RWPE1 (cell line): ENCODE data around the gene CDCA4.

Source experiments
- CTCF ChIA-PET: fragments of 350-600 bp; sonication (Branson Sonifier 250); formaldehyde crosslinking; extraction: SDS; loops from one replicate; lab custom pipeline; 2021; lab: Yijun Ruan, JAX
- POLR2A ChIA-PET: fragments of 400-600 bp; formaldehyde crosslinking; extraction: SDS; loops from one replicate; lab custom pipeline; 2020; ENCODE audit warnings: antibody characterized with exemption; ENCODE audit not compliant: low non-redundant PET; lab: Yijun Ruan, JAX
- DNase-seq: peaks from one replicate; pipeline ENCODE4 v3.0.0; 2012; ENCODE audit warnings: low spot score
- H3K27ac ChIP-seq: fragments of 450-650 bp; 2 replicates; pipeline ENCODE4 v1.5.1; 2017
- TF ChIP-seq, protein P1 (sequence below): fragments of 450-650 bp; conservative IDR thresholded peaks from 2 replicates; pipeline ENCODE4 v1.5.1; 2017; ENCODE audit warnings: low read depth, mild to moderate bottlenecking

CDCA4 gene

DNA sequence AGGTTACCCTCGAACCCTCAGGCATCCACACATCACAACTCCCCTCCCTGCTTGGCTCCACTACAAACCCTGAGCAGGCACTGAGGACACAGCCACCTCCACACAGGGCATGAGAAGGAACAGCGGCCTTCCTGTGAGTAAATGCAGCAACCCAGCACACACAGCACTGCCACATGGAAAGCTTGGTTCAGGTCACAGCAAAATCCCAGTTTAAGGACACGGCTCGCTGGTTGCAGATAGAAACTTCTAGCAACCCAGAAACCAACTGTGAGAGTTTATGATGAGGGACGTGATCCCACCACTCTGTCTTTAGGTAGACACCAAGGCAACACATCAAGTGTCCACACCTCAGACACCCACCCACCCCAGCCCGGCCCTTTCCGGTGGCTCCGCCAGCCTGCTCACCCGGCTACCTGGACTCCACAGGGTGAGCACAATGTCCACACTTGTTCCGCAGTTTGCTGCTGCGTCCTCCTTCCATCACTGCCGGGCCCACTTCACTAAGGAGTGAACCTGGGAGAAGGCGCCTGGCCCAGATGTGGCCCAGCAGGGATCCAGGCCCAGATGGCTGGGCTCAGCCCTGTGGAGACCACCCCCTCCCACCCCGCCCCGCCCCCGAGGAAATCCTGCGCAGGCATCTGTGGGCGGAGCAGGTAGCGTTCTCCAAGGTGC is 13.2 kb downstream of the CDCA4 start:
- CTCF ChIA-PET = no interaction called here
- TF ChIP-seq, protein P1, sequence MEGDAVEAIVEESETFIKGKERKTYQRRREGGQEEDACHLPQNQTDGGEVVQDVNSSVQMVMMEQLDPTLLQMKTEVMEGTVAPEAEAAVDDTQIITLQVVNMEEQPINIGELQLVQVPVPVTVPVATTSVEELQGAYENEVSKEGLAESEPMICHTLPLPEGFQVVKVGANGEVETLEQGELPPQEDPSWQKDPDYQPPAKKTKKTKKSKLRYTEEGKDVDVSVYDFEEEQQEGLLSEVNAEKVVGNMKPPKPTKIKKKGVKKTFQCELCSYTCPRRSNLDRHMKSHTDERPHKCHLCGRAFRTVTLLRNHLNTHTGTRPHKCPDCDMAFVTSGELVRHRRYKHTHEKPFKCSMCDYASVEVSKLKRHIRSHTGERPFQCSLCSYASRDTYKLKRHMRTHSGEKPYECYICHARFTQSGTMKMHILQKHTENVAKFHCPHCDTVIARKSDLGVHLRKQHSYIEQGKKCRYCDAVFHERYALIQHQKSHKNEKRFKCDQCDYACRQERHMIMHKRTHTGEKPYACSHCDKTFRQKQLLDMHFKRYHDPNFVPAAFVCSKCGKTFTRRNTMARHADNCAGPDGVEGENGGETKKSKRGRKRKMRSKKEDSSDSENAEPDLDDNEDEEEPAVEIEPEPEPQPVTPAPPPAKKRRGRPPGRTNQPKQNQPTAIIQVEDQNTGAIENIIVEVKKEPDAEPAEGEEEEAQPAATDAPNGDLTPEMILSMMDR = no peak
- peak overlapping the region; percentile 96 for H3K27ac ChIP-seq
- POLR2A ChIA-PET = no interaction called here
- DNase-seq = no peak

- ChIA-PET CTCF (interaction anchor here (0.8 kb wide), 1 partner anchor 32 kb away, joined by 3 read pairs; no protein-coding TSS in a partner anchor), POLR2A (no interaction called here)
- TF ChIP-seq, protein P1 = no peak
- no peak for DNase-seq
- H3K27ac ChIP-seq = peak overlapping the region; percentile 96
These were observed 13.9 kb downstream of the CDCA4 start for GRCh38 chr14:105006831-105007592.

GRCh38 chr14:105005929-105006830 is 14.7 kb downstream of the CDCA4 start:
- TF ChIP-seq, protein P1 = no peak
- no peak for DNase-seq
- peak overlapping the region; percentile 96 for H3K27ac ChIP-seq
- POLR2A ChIA-PET = no interaction called here
- CTCF ChIA-PET = interaction anchor here (0.8 to 1.6 kb wide), 3 partner anchors 10 to 40 kb away, joined by 3 to 5 read pairs (median 4); no protein-coding TSS in a partner anchor

- TF ChIP-seq, protein P1 = no peak
- no peak for DNase-seq
- POLR2A ChIA-PET = no interaction called here
- CTCF ChIA-PET = interaction anchor here (1.1 to 1.6 kb wide), 2 partner anchors 11 to 40 kb away, joined by 4 to 5 read pairs; no protein-coding TSS in a partner anchor
- peak overlapping the region; percentile 96 for H3K27ac ChIP-seq
These were observed 15.5 kb downstream of the CDCA4 start for GRCh38 chr14:105005329-105005928.

DNA sequence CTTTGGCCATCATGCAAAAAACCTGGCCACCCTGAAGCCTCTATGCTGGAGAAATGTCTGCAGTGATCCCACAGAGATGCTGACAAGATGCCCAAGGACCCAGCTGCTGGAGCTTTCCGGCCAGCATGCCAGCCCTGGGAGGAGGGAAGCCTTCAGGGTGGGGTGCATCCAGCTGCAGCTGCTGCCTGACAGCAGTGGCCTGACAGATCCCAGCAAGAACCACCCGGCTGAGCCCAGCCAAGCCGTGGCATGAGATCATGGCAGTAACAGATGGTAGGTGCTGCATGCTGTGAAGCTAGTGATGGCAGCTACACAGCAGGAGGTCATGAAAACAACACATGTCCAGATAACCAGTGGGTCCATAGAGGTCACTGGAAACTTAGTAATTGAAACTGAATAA is 21.5 kb downstream of the CDCA4 start:
- ChIA-PET POLR2A (no interaction called here), CTCF (interaction anchor here (0.6 kb wide), 1 partner anchor 13 kb away, joined by 5 read pairs; no protein-coding TSS in a partner anchor)
- TF ChIP-seq, protein P1 = no peak
- peak overlapping the region; percentile 70 for H3K27ac ChIP-seq
- DNase-seq = no peak
